Neural cell (in vitro differentiated cells): ENCODE results near the gene LRRC14B.
"Not testable (repeated sequence)": the region's sequence is repeated elsewhere in the genome, so short reads cannot be mapped to it uniquely, and the experiment has no call there.

ENCODE experiments used
- EP300 ChIP-seq: fragments of 450-650 bp; conservative IDR thresholded peaks from 2 replicates; pipeline ENCODE4 v1.6.1; 2014; ENCODE audit warnings: antibody characterized with exemption, mild to moderate bottlenecking, moderate library complexity; ENCODE audit not compliant: poor library complexity, severe bottlenecking
- EZH2 ChIP-seq: fragments of 200-600, 300-800 bp; shearing (Covaris generic), sonication (generic); IDR thresholded peaks from 2 replicates; pipeline ENCODE4 v1.6.1; 2014; ENCODE audit warnings: antibody characterized with exemption, low read length, borderline replicate concordance, mild to moderate bottlenecking; ENCODE audit not compliant: insufficient read depth, poor library complexity, severe bottlenecking
- MXI1 ChIP-seq: fragments of 450-650 bp; conservative IDR thresholded peaks from 2 replicates; pipeline ENCODE4 v1.6.1; 2014; ENCODE audit warnings: antibody characterized with exemption, mild to moderate bottlenecking; ENCODE audit not compliant: poor library complexity, severe bottlenecking
- POLR2AphosphoS5 ChIP-seq: IDR thresholded peaks from 2 replicates; pipeline ENCODE4 v1.6.1; 2012
- RAD21 ChIP-seq: fragments of 450-650 bp; conservative IDR thresholded peaks from 2 replicates; pipeline ENCODE4 v1.6.1; 2014; ENCODE audit warnings: antibody characterized with exemption, mild to moderate bottlenecking, moderate library complexity
- SMC3 ChIP-seq: fragments of 450-650 bp; conservative IDR thresholded peaks from 2 replicates; pipeline ENCODE4 v1.6.1; 2014; ENCODE audit warnings: antibody characterized with exemption, mild to moderate bottlenecking, moderate library complexity; ENCODE audit not compliant: poor library complexity
- TAF1 ChIP-seq: IDR thresholded peaks from 2 replicates; pipeline ENCODE4 v1.6.1; 2012; ENCODE audit warnings: low read depth
- TF ChIP-seq, protein P1 (sequence below): IDR thresholded peaks from 2 replicates; pipeline ENCODE4 v1.6.1; 2012; ENCODE audit warnings: borderline replicate concordance
- TF ChIP-seq, protein P2 (sequence below): fragments of 450-650 bp; IDR thresholded peaks from 2 replicates; pipeline ENCODE4 v1.5.1; 2014; ENCODE audit warnings: antibody characterized with exemption, mild to moderate bottlenecking, moderate library complexity; ENCODE audit not compliant: poor library complexity, severe bottlenecking

- not testable (repeated sequence) for TF ChIP-seq POLR2AphosphoS5, SMC3, EP300, EZH2, RAD21, TAF1, MXI1
- TF ChIP-seq, protein P1, sequence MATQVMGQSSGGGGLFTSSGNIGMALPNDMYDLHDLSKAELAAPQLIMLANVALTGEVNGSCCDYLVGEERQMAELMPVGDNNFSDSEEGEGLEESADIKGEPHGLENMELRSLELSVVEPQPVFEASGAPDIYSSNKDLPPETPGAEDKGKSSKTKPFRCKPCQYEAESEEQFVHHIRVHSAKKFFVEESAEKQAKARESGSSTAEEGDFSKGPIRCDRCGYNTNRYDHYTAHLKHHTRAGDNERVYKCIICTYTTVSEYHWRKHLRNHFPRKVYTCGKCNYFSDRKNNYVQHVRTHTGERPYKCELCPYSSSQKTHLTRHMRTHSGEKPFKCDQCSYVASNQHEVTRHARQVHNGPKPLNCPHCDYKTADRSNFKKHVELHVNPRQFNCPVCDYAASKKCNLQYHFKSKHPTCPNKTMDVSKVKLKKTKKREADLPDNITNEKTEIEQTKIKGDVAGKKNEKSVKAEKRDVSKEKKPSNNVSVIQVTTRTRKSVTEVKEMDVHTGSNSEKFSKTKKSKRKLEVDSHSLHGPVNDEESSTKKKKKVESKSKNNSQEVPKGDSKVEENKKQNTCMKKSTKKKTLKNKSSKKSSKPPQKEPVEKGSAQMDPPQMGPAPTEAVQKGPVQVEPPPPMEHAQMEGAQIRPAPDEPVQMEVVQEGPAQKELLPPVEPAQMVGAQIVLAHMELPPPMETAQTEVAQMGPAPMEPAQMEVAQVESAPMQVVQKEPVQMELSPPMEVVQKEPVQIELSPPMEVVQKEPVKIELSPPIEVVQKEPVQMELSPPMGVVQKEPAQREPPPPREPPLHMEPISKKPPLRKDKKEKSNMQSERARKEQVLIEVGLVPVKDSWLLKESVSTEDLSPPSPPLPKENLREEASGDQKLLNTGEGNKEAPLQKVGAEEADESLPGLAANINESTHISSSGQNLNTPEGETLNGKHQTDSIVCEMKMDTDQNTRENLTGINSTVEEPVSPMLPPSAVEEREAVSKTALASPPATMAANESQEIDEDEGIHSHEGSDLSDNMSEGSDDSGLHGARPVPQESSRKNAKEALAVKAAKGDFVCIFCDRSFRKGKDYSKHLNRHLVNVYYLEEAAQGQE = not testable (repeated sequence)
- TF ChIP-seq, protein P2, sequence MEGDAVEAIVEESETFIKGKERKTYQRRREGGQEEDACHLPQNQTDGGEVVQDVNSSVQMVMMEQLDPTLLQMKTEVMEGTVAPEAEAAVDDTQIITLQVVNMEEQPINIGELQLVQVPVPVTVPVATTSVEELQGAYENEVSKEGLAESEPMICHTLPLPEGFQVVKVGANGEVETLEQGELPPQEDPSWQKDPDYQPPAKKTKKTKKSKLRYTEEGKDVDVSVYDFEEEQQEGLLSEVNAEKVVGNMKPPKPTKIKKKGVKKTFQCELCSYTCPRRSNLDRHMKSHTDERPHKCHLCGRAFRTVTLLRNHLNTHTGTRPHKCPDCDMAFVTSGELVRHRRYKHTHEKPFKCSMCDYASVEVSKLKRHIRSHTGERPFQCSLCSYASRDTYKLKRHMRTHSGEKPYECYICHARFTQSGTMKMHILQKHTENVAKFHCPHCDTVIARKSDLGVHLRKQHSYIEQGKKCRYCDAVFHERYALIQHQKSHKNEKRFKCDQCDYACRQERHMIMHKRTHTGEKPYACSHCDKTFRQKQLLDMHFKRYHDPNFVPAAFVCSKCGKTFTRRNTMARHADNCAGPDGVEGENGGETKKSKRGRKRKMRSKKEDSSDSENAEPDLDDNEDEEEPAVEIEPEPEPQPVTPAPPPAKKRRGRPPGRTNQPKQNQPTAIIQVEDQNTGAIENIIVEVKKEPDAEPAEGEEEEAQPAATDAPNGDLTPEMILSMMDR = not testable (repeated sequence)
These were observed 31.8 kb downstream of the LRRC14B start for GRCh38 chr5:222951-223715.
